Mesenteric fat pad (tissue), 1 donor: ENCODE data around the gene NUSAP1. TPM values are rescaled to one million over a fixed set of nuclear protein-coding genes. Genes with fewer than 3 reads are reported as not detected.
"Not testable (repeated sequence)": the region's sequence is repeated elsewhere in the genome, so short reads cannot be mapped to it uniquely, and the experiment has no call there.

ENCODE experiments used
- DNase-seq: peaks from one replicate; pipeline ENCODE4 v3.0.0-alpha.2; 2020; ENCODE audit warnings: low spot score
- total RNA-seq: library from RNA; stranded (reverse); fragmentation: NEBNext Ultra II Directional; extraction: Animal tissue kit (Norgen Biotek cat#: 25700); gene quantifications from one replicate; pipeline ENCODE4 v1.2.1, GENCODE V29; 2021
- donor health status: DM: yes; HTN: yes; CAD: no.

NUSAP1 gene
- total RNA-seq, 1 donor from 2014 or later: 1.6 TPM

- no peak for DNase-seq
Measured at GRCh38 chr15:41411031-41411430, 78.3 kb downstream of the NUSAP1 start.

DNA sequence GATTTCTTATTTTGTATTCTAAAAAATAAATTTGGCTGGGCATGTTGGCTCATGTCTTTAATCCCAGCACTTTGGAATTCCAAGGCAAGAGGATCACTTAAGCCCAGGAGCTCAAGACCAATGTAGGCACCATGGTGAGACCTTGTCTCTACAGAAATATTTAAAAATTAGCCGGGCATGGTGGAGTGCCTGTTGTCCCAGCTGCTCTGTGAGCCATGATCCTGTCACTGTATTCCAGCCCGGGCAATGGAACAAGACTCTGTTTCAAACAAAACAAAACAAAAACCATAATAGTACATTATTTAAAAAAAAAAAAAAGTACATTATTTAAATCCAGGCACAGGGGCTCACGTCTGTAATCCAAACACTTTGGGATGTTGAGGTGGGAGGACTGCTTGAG is 78.8 kb downstream of the NUSAP1 start:
- no peak for DNase-seq

DNA sequence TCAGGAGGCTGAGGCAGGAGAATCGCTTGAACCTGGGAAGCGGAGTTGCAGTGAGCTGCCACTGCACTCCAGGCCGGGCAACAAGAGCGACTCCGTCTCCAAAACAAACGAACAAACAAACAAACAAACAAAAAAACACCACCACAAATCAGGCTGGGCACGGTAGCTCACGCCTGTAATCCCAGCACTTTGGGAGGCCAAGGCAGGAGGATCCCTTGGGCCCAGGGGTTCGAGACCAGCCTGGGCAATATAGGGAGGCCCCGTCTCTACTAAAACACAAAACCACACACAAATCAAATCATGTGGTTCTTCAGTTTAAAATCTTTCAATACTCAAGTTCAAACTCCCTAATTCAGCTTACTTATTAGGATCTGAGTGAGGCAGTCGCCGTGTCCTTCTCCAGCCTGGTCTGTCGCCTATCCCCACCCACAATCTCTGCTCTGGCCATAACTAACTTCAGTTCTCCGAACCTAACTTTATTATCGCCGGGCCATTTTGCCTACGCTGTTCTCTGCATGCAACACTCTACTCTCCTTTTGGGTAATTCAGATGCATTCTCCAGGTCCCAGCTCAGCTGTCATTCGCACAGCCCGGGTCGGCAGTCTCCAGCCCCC is 83.6 kb downstream of the NUSAP1 start:
- DNase-seq: no peak

- peak; percentile 100 for DNase-seq
Measured at GRCh38 chr15:41416742-41417417, 84.2 kb downstream of the NUSAP1 start, which contains the start of gene RTF1. Gene RTF1 (plus strand): TSS chr15:41417095. CDS start chr15:41417116, 21 bp downstream.

DNA sequence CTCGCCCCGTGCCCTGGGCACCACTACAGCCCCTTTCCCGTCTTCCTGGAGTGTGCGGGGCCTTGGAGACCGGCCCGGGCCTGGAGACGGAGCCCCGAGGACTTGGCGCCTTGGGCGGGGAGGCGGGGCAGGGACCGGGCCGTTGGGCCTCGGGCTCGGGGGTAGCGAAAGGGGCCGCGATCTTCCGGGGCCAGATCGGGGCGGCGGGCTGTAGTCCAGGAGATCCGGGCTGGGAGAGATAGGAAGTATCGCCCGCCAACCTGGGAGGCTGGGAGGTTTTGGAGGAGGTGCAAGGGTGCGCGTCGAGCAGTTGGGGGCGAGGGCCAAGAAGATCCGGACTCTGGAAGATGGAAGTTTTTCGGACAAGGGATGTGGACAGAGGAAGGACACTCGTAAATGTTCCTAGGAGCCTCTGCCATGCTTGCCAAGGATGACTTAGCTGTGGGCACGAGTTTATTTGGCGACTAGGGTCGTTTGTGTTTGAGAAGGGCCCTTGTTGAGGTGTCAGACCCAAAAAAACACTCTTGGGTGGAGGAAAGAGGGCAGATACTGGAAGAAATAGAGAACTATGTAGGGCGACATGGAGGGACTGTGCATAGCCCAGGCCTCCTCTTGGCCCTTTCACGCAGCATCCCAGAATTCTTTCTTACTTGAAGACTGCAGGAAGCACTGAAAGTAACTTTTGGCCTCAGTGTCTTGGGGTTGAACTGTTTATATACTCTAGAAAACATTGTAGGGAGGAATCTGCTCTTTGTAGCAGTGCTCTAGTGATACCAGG is 84.9 kb downstream of the NUSAP1 start:
- DNase-seq: no peak

- peak; percentile 45 for DNase-seq
Measured at GRCh38 chr15:41423979-41424659, 91.4 kb downstream of the NUSAP1 start.

- no peak for DNase-seq
Measured at GRCh38 chr15:41424809-41425208, 92.1 kb downstream of the NUSAP1 start.

DNA sequence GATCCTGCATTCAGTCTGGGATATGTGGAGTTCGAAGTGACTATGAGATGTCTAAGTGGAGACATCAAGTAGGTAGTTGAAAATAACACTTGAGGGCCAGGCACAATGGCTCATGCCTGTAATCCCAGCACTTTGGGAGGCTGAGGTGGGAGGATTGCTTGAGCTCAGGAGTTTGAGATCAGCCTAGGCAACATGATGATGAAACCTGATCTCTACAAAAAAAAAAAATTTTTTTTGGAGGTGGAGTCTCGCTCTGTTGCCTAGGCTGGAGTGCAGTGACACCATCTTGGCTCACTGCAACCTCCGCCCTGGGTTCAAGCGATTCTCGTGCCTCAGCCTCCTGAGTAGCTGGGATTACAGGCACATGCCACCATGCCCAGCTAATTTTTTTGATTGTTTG is 93.2 kb downstream of the NUSAP1 start:
- not testable (repeated sequence) for DNase-seq

DNA sequence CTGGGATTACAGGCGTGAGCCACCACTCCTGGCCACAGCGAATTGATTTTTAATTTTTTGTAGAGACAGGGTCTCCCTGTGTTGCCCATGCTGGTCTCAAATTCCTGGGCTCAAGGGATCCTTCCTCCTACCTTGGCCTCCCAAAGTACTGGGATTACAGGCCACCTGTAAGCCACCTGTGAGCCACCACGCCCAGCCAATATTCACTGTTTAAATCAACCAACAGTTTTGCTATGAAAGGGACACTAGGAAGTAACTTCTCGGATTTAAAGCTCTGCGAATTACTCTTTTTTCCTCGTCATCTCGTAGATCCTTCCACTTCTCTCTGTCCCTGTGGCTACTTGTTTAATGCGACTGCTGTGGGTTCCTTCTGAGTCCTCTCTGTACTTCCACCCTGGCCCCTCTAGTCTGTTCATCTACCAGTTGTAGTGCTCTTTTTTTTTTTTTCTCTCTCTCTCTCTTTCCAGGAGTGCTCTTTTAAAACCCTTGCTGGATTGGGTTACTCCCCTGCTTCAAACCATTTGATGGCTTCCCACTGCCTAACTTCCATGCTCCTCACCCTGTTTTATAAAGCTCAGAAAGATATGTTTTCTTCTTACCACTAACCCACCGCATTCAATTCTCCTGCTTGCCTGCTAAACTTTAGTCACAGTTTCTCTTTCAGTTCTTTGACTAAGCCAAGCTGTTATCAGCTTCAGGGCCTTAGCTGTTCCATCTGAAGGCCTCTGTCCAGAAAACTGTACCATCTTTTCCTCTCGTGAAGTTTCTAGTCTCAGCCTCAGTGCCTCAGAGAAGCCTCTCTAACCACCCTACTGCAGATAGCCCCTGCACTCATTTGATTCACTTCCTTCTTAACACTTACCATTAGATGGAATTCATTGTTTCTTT is 96.6 kb downstream of the NUSAP1 start:
- DNase-seq: peak; percentile 26

Other genes starting within 250 kb of the NUSAP1 start
- gene INO80, start 216.6 kb upstream of the NUSAP1 start, total RNA-seq: 27.2 TPM
- not detected for gene EXD1, start 102.1 kb upstream of the NUSAP1 start, total RNA-seq
- 128 TPM for gene CHP1, start 101.6 kb upstream of the NUSAP1 start, total RNA-seq
- gene OIP5, start 290 bp upstream of the NUSAP1 start, total RNA-seq: not detected
- gene NDUFAF1, start 69.6 kb downstream of the NUSAP1 start, total RNA-seq: 13.8 TPM
- 26.8 TPM for gene RTF1, start 84.2 kb downstream of the NUSAP1 start, total RNA-seq
- gene ITPKA, start 161.0 kb downstream of the NUSAP1 start, total RNA-seq: 0.16 TPM
- gene LTK, start 180.9 kb downstream of the NUSAP1 start, total RNA-seq: 0.77 TPM
- gene RPAP1, start 211.4 kb downstream of the NUSAP1 start, total RNA-seq: 26.7 TPM
- 63.4 TPM for gene TYRO3, start 226.3 kb downstream of the NUSAP1 start, total RNA-seq